Stomach (tissue), 9 donors: ENCODE results near the gene SHANK2. TPM values are rescaled to one million over a fixed set of nuclear protein-coding genes. Genes with fewer than 3 reads are reported as not detected.

Experiments used
- DNase-seq, 2 donors: peaks; one replicate each; pipeline versions ENCODE4 v3.0.0 to v3.0.0-alpha.2; 2013 to 2019
- H3K27ac ChIP-seq, 5 donors: fragments of 200-600 bp in 4 of 5; sonication (generic) in 4 of 5; one replicate each; pipeline ENCODE4 v1.5.1; 2013 to 2019; ENCODE audit warnings: mild to moderate bottlenecking in 1 of 5, moderate library complexity in 1 of 5
- H3K27me3 ChIP-seq, 3 donors: fragments of 200-600 bp; sonication (generic); one replicate each; pipeline ENCODE4 v1.5.1; 2017 to 2019; ENCODE audit warnings: mixed run types in 1 of 3
- H3K36me3 ChIP-seq, 4 donors: fragments of 200-600 bp; sonication (generic); 1 replicate in 3 of 4; 2 replicates in 1 of 4; pipeline ENCODE4 v1.5.1; 2016 to 2019
- H3K4me1 ChIP-seq, 4 donors: fragments of 200-600 bp; sonication (generic); one replicate each; pipeline ENCODE4 v1.5.1; 2016 to 2019
- H3K4me3 ChIP-seq, 4 donors: fragments of 200-600 bp; sonication (generic) in 3 of 4; one replicate each; pipeline ENCODE4 v1.5.1; 2016 to 2019; ENCODE audit warnings: mild to moderate bottlenecking in 1 of 4
- H3K9me3 ChIP-seq, 4 donors: fragments of 200-600 bp; sonication (generic); one replicate each; pipeline ENCODE4 v1.5.1; 2016 to 2019
- EP300 ChIP-seq: sonication (generic); formaldehyde crosslinking; IDR thresholded peaks from one replicate; pipeline ENCODE4 v1.6.1; 2017; ENCODE audit warnings: antibody characterized with exemption
- POLR2A ChIP-seq, 4 donors: fragments of 450-650 bp; IDR thresholded peaks; one replicate each; pipeline ENCODE4 v1.6.1; 2016; ENCODE audit warnings: antibody characterized with exemption in 4 of 4, control low read depth in 2 of 4, mild to moderate bottlenecking in 1 of 4, moderate library complexity in 1 of 4
- POLR2AphosphoS5 ChIP-seq, 3 donors: sonication (generic); formaldehyde crosslinking; IDR thresholded peaks; one replicate each; pipeline ENCODE4 v1.6.1; 2016; ENCODE audit warnings: antibody characterized with exemption in 3 of 3
- WGBS, 5 donors: extraction: QIAGEN DNeasy Blood & Tissue Kit in 3 of 5; methylation state at CpG; one replicate each; pipeline versions ENCODE4 v1.1.5 to v1.1.7; 2013 to 2018; 5-methylcytosine and 5-hydroxymethylcytosine counted together
- intact Hi-C: fragments of 100-400 bp; cut with DNase I; formaldehyde crosslinking; loops from one replicate; pipeline ENCODE4 v1.15.1; 2023; ENCODE audit warnings: low total_unique reads
- polyA plus RNA-seq, 3 donors: library from polyadenylated mRNA; stranded (reverse); fragments of 200-250 nt; gene quantifications; one replicate each; pipeline ENCODE4 v1.2.3, GENCODE V29; 2013
- total RNA-seq, 5 donors: library from RNA; depleted of rRNA; stranded (reverse); fragments of >200 nt; gene quantifications; one replicate each; pipeline versions ENCODE4 v1.1.0 to v1.2.3, GENCODE V29; 2014 to 2016
- TF ChIP-seq, protein P1 (sequence below), 7 experiments: fragments of 450-650 bp in 4 of 7; fragments of 200-600 bp in 3 of 7; sonication (generic) in 3 of 7; IDR thresholded peaks; one replicate each; pipeline ENCODE4 v1.5.1; 2016 to 2019; ENCODE audit warnings: antibody characterized with exemption in 7 of 7, control low read depth in 2 of 7, mild to moderate bottlenecking in 1 of 7
- donor health status: healthy with polysubstance abuse.
- donor health status: Bipolar disorder and iron deficiency.
- donor health status: healthy.

SHANK2 gene
- total and polyA plus RNA-seq, 8 donors: 1.6 to 126 (median 47.1) TPM

DNA sequence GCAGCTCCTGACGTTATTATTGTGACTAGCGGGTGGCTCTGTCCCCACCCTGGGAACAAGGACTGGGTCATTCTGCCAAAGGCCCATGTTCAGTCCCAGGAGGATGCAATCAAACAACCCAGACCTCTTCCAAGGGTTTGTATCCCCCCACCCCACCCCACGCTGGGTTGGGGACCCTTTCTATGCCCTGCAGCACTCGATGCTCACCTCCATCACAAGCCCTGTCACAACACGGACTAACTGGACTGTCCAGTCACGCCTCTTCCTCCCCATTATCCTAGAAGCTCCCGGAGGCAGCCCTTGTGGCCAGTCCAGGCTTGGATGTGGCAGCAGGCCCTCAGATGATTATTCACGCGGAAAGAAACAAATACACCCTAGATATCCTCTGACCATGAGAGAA, 3.7 kb downstream of the SHANK2 start:
- intact Hi-C loops: no loop called here
- TF ChIP-seq EP300: no peak
- TF ChIP-seq POLR2A (IDR thresholded peaks at IDR 0.05): no peak
- TF ChIP-seq POLR2AphosphoS5 (IDR thresholded peaks at IDR 0.05): no peak
- TF ChIP-seq, protein P1, sequence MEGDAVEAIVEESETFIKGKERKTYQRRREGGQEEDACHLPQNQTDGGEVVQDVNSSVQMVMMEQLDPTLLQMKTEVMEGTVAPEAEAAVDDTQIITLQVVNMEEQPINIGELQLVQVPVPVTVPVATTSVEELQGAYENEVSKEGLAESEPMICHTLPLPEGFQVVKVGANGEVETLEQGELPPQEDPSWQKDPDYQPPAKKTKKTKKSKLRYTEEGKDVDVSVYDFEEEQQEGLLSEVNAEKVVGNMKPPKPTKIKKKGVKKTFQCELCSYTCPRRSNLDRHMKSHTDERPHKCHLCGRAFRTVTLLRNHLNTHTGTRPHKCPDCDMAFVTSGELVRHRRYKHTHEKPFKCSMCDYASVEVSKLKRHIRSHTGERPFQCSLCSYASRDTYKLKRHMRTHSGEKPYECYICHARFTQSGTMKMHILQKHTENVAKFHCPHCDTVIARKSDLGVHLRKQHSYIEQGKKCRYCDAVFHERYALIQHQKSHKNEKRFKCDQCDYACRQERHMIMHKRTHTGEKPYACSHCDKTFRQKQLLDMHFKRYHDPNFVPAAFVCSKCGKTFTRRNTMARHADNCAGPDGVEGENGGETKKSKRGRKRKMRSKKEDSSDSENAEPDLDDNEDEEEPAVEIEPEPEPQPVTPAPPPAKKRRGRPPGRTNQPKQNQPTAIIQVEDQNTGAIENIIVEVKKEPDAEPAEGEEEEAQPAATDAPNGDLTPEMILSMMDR (IDR thresholded peaks at IDR 0.05): no peak
- Histone ChIP-seq H3K4me1 (peaks cover 24 to 59% (median 50%) of the 10 kb centered on the region in 4 donors), H3K36me3 (no peaks in the 10 kb centered on the region), H3K27me3 (peaks cover 0 to 77% (median 21%) of the 10 kb centered on the region in 3 donors), H3K9me3 (no peaks in the 10 kb centered on the region), H3K4me3 (no peak overlapping the region), H3K27ac (no peak overlapping the region)
- no peak for DNase-seq
- 65 to 76% (median 66%) methylated on average over 9 of the region's 9 CpGs for whole genome bisulfite sequencing, 5 donors

DNA sequence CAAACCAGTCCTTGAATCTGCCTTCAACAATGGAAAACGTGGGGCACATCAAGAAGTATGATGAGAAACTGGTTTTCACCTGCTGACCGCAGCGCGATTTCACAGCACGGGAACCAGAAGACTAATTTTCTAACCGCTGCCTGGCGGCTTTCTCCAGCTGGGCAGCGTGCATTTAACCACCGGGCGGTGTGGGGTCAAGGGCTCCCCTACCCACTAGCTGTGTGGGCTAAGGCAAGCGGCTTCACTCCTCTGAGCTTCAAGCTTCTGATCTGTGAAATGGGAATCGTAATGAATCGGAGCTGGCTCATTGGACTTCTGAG, 4.2 kb downstream of the SHANK2 start:
- Histone ChIP-seq H3K36me3 (no peaks in the 10 kb centered on the region), H3K9me3 (no peaks in the 10 kb centered on the region), H3K4me3 (no peak overlapping the region), H3K27me3 (peaks cover 0 to 73% (median 21%) of the 10 kb centered on the region in 3 donors), H3K4me1 (peaks cover 24 to 54% (median 46%) of the 10 kb centered on the region in 4 donors), H3K27ac (no peak overlapping the region)
- intact Hi-C loops: no loop called here
- DNase-seq: no peak
- TF ChIP-seq POLR2AphosphoS5 (IDR thresholded peaks at IDR 0.05): no peak
- TF ChIP-seq EP300: no peak
- WGBS, 5 donors: 88 to 92% (median 89%) methylated on average over 13 of the region's 13 CpGs

DNA sequence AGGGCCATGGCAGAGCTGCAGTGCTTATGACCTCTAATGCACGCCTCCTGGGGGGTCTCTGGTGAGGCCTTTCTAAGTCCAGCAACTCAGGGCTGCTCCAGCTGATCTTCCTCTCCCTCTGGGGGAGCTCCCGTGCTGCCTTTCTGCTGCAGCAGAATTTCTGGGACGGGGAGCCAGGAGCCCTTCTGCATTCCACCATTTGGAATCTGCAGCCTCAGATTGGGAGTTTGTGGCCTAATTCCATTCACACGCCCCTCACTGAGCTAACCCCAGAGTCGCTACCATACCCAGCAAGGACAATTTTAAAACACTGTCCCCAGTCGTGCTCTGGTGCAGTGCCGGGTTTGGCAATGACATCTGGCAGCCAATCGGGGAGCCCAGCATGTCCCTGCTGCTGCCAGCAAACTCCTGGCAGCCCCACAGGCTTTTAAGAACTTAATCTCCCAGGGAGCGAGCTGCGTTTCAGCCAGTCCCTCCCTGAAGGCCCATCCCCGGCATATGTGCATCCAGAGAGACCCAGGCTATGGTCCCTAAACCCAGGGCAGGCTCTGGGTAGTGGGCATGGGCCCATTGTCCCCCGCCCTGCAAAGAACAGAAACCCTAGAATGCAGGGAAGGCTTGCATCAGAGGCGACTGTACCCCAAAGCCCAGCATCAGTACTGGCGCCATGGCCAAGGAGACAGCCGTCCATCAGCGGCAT, 4.7 kb downstream of the SHANK2 start:
- no peaks in the 10 kb centered on the region for H3K9me3 ChIP-seq
- intact Hi-C loops: no loop called here
- DNase-seq: peak; percentile 45 to 52
- H3K36me3 ChIP-seq: no peaks in the 10 kb centered on the region
- H3K27me3 ChIP-seq: peaks cover 0 to 68% (median 19%) of the 10 kb centered on the region in 3 donors
- TF ChIP-seq POLR2AphosphoS5 (IDR thresholded peaks at IDR 0.05) (no peak), POLR2A (IDR thresholded peaks at IDR 0.05) (no peak)
- WGBS, 5 donors: 30 to 63% (median 47%) methylated on average over 8 to 16 of the region's 16 CpGs
- peaks cover 21 to 49% (median 41%) of the 10 kb centered on the region in 4 donors for H3K4me1 ChIP-seq
- H3K4me3 ChIP-seq: no peak overlapping the region
- H3K27ac ChIP-seq: no peak overlapping the region

DNA sequence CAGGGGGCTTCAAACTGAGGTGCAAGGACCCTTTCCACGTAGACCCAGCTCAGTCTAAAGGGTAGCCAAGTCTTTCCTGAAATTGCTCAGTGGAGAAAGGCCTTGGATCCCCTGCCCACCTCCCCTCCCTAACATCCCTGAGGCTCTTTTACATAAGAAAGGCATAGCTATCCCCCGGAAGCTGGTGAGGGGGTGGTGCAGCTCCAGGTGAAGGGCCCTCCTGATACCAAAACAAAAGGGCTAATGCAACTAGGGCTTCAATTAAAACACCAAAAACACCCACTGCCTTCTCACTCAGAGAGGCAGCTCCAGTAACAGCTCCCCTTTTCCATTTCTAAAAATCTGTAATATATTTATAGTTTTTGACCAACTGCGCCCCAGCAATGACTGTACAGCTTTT, 5.8 kb downstream of the SHANK2 start:
- TF ChIP-seq POLR2AphosphoS5 (IDR thresholded peaks at IDR 0.05): no peak
- no peak for TF ChIP-seq EP300
- TF ChIP-seq POLR2A (IDR thresholded peaks at IDR 0.05): no peak
- TF ChIP-seq, protein P1 (IDR thresholded peaks at IDR 0.05): no peak
- Histone ChIP-seq H3K36me3 (no peaks in the 10 kb centered on the region), H3K27me3 (peaks cover 0 to 56% (median 7%) of the 10 kb centered on the region in 3 donors), H3K4me1 (peaks cover 12 to 44% (median 34%) of the 10 kb centered on the region in 4 donors), H3K27ac (no peak overlapping the region), H3K4me3 (no peak overlapping the region), H3K9me3 (no peaks in the 10 kb centered on the region)
- intact Hi-C loops: no loop called here
- DNase-seq: peak in 1 of 2 donors; percentile 5
- 44 to 84% (median 63%) methylated on average over 3 of the region's 3 CpGs for WGBS, 5 donors

DNA sequence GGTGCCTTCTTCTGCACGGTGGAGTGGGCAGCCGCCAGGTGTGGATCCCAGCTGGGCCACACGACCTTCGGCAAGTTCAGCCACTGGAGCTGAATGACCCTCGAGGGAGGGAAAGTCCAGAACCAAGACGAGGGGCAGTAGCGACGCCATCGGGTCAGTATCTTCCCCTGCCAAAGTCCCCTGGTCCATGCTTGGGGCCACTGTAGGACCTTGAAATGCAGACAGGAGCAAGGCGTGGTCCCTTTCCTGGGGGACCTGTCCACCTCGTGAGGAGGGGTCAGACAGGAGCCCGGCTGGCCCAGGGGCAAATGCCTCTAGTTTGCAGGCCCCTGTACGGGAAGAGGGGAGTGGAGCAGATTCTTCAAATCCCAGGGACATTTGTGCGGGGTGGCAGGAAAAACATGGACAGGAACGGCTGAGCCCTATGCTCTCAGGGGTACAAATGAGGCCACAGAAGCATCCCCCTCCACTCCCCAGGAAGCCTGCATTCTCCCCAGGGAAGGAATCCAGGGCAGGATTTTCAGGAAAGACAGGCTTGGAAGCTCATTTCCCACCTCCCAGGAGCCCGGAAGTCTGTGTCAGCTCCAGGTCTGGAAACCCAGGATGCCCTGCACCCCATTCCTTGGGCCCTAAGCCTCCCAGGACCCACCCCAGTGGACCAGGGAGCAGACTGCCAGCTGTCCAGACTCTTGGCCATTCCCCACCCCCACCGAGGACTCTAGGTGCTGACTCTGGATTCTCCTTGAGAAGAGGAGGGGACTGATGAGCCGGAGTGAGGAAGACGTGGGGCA, 6.6 kb downstream of the SHANK2 start:
- H3K36me3 ChIP-seq: no peaks in the 10 kb centered on the region
- TF ChIP-seq EP300 (no peak), POLR2A (IDR thresholded peaks at IDR 0.05) (no peak), POLR2AphosphoS5 (IDR thresholded peaks at IDR 0.05) (no peak)
- TF ChIP-seq, protein P1 (IDR thresholded peaks at IDR 0.05): no peak
- intact Hi-C loops: no loop called here
- 69 to 80% (median 70%) methylated on average over 18 to 19 of the region's 19 CpGs for WGBS, 5 donors
- no peak overlapping the region for H3K4me3 ChIP-seq
- H3K4me1 ChIP-seq: peaks cover 7 to 44% (median 35%) of the 10 kb centered on the region in 4 donors
- DNase-seq: peak in 1 of 2 donors; percentile 17
- H3K27me3 ChIP-seq: peaks cover 0 to 49% (median 0%) of the 10 kb centered on the region in 3 donors
- no peaks in the 10 kb centered on the region for H3K9me3 ChIP-seq
- no peak overlapping the region for H3K27ac ChIP-seq
